ENCODE results near the gene ADA. TPM values are rescaled to one million over a fixed set of nuclear protein-coding genes. Genes with fewer than 3 reads are reported as not detected.

ADA gene
- total RNA-seq, 4 donors from 2014 or later: 19.4 to 34.8 (median 22.6) TPM

DNA sequence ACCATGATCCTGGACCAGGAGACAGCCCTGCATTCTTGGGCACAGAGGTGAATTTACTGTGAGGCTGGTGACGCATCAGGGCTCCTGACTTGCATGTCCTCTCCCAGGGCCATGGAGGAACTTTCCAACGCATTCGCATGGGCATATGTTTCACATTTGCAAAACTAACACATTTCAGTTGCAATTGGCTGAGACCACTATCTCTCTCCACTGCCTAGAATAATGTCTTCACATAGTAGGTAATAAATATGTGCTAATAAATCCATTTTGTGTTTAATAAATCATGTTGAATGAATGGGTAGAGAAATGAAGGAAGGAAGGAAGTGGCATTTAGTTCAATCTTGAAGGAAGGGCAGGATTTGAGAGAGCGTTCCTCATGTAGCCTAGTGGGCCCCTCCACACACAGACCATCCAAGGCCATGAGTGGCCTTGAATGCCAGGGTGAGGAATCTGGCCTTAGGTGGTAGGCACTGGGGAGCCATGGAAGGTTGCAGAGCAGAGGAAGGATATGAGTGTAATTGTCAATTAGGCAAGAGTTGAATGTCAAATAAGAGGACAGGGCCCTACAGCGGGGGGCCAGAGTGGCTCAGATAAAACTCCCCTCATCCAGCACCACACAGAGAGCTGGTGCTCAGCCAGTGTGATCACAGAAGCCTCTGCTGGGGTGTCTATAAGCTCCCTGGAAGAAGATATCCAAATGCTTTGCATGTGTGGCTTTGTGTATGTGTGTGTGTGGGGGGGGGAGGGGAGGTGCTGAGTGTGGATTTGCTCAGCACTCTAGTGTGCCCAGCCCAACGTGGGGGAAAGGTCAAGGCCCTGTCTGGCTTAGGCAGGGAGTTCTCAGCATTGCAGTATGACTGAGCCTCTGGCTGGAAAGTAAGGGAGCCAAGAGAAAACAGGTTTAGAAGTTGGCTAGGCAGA lies 32.8 kb upstream of the ADA start:
- TF ChIP-seq, protein P1, sequence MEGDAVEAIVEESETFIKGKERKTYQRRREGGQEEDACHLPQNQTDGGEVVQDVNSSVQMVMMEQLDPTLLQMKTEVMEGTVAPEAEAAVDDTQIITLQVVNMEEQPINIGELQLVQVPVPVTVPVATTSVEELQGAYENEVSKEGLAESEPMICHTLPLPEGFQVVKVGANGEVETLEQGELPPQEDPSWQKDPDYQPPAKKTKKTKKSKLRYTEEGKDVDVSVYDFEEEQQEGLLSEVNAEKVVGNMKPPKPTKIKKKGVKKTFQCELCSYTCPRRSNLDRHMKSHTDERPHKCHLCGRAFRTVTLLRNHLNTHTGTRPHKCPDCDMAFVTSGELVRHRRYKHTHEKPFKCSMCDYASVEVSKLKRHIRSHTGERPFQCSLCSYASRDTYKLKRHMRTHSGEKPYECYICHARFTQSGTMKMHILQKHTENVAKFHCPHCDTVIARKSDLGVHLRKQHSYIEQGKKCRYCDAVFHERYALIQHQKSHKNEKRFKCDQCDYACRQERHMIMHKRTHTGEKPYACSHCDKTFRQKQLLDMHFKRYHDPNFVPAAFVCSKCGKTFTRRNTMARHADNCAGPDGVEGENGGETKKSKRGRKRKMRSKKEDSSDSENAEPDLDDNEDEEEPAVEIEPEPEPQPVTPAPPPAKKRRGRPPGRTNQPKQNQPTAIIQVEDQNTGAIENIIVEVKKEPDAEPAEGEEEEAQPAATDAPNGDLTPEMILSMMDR (IDR thresholded peaks at IDR 0.05; ENCODE audit: low read depth): no peak

DNA sequence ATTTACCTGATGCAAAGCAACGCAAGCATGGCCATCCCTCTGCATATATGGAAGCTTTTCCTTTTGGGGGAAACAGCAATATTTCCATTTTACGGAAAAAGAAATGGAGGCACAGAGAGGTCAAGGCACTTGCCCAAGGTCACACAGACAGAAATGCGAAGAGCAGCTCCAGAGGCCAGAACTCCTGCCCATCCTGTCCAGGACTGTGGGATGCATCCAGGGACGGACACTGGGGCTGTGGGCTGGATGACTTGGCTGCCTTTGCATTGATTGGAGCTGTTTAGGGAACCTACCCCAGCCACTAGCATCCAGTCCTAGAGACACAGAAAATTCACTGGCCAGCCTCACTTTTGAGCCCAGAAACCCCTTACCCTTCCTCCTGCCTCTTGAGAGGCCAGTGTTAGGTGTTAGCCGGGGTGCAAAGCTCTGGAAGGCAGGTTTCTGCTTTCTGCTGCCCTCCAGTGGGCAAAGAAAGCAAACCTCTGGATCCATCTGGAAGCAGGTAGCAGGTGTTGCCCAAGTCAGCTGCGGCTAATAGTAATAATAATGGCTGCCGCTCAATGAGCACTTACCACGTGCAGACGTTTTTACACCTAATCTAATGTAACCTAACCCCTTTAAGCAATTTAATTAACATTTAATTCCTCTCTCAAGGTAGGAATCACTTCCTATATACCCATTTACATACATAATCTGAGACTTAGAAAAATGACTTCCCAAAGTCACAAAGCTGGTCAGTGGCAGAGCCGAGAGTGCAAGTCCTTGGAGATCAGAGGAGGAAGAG lies 32.0 kb upstream of the ADA start:
- TF ChIP-seq, protein P1 (IDR thresholded peaks at IDR 0.05; ENCODE audit: low read depth): no peak

DNA sequence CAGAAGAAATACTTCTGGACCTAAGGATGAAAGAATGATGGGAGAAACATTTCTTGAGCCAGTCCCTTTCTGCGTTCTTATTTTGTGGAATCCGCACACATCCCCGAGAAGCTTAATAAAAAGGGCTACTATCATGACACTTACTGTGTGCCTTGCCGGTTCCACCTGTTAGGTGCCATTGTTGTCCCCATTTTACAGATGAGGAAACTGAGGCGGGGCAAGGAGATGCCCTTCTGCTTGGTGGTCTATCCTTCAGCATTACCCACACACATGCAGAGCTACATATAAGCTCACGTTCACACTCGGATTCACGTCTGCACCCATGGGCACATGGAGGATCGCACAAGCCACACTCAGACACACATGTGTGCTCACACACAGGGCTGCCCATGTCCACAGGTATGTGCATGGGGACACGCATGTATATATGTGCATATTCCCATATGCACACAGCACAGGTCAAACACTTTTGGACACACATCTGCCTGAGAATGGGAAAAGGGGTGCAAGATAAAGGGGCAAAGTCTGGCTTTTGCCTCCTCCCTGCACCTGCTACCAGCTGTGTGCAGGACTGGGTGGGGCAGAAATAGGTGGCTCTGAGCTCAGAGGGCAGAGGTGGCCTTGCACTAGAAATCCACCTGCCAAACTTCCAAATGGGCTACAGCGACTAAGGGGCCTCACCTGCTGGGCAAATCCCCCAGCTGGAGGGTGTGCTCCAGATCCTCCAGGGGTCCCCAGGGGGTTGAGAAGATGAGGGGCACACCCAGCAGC lies 30.5 kb upstream of the ADA start:
- TF ChIP-seq, protein P1 (IDR thresholded peaks at IDR 0.05; ENCODE audit: low read depth): no peak

DNA sequence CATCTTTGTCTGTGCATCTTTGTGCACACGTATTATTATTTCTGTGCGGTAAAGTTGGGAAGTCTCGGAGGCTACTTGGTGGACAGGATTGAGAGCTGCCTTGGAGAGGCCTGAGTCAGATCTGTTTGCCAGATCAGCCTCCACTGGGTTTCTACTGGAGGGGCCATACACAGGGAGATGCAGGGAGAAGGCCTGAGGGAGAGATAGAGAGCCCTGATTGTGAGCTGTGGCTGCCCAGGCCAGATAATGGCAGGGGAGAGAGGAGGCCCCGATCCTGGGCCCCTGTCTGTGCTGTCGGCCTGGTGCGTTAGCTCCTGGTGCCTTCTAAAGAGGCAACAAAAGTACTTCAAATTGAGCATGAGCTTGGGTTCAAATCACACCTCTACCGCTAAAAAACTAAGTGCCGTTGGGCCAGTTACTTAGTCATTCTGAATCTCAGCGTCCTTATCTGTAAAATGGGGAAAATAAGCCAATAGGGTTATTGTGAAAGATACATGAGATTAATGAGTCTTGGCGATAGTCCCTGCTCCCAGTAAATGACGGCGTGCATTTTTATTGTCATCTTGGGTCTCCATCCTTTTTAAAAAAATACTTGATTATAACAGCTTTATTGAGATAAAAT lies 27.6 kb upstream of the ADA start:
- TF ChIP-seq, protein P1 (IDR thresholded peaks at IDR 0.05; ENCODE audit: low read depth): no peak

DNA sequence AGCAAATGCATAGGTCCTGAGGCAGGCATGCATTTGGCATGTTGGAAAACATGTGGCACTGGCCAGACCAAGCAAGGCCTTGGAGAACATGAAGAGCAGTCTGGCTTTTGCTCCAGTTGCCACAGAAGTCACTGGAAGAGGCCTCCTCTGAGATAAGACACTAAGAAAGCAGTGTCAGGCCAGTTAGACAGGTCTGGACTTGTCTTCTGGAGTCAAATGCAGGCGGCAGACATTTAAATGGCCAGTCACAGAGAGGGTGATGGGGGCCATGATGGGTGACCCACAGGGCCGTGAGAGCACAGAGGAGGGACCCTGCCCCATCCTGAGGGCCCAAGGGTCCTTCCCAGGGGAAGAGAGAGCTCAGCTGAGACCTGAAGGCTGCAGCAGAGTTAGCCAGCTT lies 26.7 kb upstream of the ADA start:
- TF ChIP-seq, protein P1 (IDR thresholded peaks at IDR 0.05; ENCODE audit: low read depth): no peak

DNA sequence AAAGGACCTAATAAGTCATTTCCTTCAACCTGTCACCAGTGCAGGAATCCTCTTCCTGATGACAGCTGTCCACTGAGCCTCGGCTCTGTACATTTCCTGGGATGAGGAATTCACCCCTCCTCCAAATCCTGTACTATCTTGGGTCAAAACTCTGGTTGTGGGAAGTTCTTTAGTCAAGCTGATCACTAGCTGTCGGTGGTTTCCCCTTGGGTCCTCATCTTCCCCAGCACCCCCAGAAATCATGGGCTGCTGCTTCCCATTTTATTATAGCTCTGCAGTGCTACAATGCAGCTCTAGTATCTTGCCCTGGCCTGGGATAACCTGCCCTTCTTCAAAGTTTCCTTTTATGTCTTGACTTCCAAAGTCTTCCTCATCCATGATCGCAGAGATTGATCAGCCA lies 14.6 kb upstream of the ADA start:
- TF ChIP-seq, protein P1 (IDR thresholded peaks at IDR 0.05; ENCODE audit: low read depth): no peak
